Ishikawa (cell line): ENCODE measurements around the gene USP47.

Source experiments
- CEBPB ChIP-seq: IDR thresholded peaks from 2 replicates; pipeline ENCODE4 v1.6.1; 2012
- CREB1 ChIP-seq: IDR thresholded peaks from 2 replicates; pipeline ENCODE4 v1.6.1; 2012; ENCODE audit warnings: low read depth
- EGR1 ChIP-seq: IDR thresholded peaks from 2 replicates; pipeline ENCODE4 v1.6.1; 2012
- EP300 ChIP-seq: IDR thresholded peaks from 2 replicates; pipeline ENCODE4 v1.6.1; 2012; ENCODE audit warnings: borderline replicate concordance
- FOXM1 ChIP-seq: IDR thresholded peaks from 2 replicates; pipeline ENCODE4 v1.6.1; 2012; ENCODE audit warnings: low read depth, borderline replicate concordance
- MAX ChIP-seq: IDR thresholded peaks from 2 replicates; pipeline ENCODE4 v1.6.1; 2012
- NFIC ChIP-seq: IDR thresholded peaks from 2 replicates; pipeline ENCODE4 v1.6.1; 2012
- RAD21 ChIP-seq: IDR thresholded peaks from 2 replicates; pipeline ENCODE4 v1.6.1; 2012; ENCODE audit warnings: low read depth
- REST ChIP-seq: IDR thresholded peaks from 2 replicates; pipeline ENCODE4 v1.6.1; 2012; ENCODE audit warnings: low read depth, mild to moderate bottlenecking
- TAF1 ChIP-seq: IDR thresholded peaks from 2 replicates; pipeline ENCODE4 v1.6.1; 2012; ENCODE audit warnings: low read depth, mild to moderate bottlenecking
- TCF12 ChIP-seq: IDR thresholded peaks from 2 replicates; pipeline ENCODE4 v1.6.1; 2012; ENCODE audit warnings: low read depth
- TEAD4 ChIP-seq: IDR thresholded peaks from 2 replicates; pipeline ENCODE4 v1.6.1; 2012
- YY1 ChIP-seq: IDR thresholded peaks from 2 replicates; pipeline ENCODE4 v1.6.1; 2012; ENCODE audit warnings: low read depth

- TF ChIP-seq FOXM1 (no peak), MAX (no peak), RAD21 (no peak), TAF1 (no peak), EGR1 (no peak), REST (no peak), NFIC (no peak), EP300 (no peak), YY1 (no peak), CEBPB (no peak), CREB1 (no peak), TCF12 (no peak), TEAD4 (no peak)
These were observed 162.0 kb downstream of the USP47 start for GRCh38 chr11:12003815-12004214.
